Frontal cortex (tissue), 4 donors: ENCODE measurements around the gene NAV2. TPM values are rescaled to one million over a fixed set of nuclear protein-coding genes. Genes with fewer than 3 reads are reported as not detected.

Experiments
- DNase-seq, 2 donors: peaks; one replicate each; pipeline ENCODE4 v3.0.0; 2012; ENCODE audit warnings: low spot score in 2 of 2
- FAIRE-seq: peaks from 2 replicates; lab custom pipeline; 2012; peaks lifted over from hg19 to GRCh38; lab: Jason Lieb, UNC
- total RNA-seq: library from RNA; depleted of rRNA; stranded (reverse); fragments of >200 nt; gene quantifications from one replicate; pipeline ENCODE4 v1.2.3, GENCODE V29; 2014
- donor health status: control.
- donor health status: control.
- donor health status: control.

Gene NAV2
- total RNA-seq, 1 donor from 2014 or later: 15.5 TPM

GRCh38 chr11:19683141-19683805 lies 29.4 kb upstream of the NAV2 start:
- DNase-seq: no peak
- FAIRE-seq: no peak

- FAIRE-seq: no peak
- DNase-seq: no peak
These were observed 28.7 kb upstream of the NAV2 start for GRCh38 chr11:19683862-19684491.

GRCh38 chr11:19686234-19686633 lies 26.4 kb upstream of the NAV2 start:
- FAIRE-seq: no peak

GRCh38 chr11:19687392-19687791 lies 25.2 kb upstream of the NAV2 start:
- FAIRE-seq (no peak), DNase-seq (no peak)

More at GRCh38 chr11:19686234-19686633, 26.4 kb upstream of the NAV2 start:
- no peak for DNase-seq

DNA sequence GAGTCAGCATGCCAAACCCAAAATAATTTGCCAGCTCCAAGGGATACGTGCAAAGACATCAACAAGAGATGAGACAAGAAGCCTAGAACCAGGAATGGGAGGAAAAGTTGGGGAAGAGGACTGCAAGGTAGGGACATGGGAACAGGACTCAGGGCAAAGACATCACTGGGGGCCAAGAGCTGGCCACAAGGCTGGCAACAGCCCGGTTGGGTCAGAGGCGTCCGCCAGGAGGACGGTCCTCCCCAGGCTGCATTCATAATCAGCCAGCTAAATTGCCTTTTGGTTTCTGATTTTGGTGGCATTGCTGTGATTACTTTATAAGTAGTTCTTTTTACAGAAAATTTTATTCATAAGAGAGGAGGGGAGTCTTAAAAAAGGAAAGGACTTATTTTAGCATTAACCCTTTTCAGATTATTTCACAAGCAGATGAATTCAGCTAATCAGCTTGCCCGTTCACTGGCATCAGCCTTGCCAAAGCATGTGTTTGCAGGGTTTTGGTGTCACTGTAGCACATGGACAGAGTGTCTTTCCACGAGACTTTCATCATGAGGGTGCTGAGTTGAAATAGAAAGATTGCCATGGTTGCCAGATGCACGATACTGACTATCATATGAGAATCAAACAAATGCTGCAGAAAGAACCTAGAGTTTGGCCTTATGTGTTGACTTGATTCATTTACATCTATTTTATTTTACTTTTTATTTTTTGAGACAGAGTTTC lies 23.2 kb upstream of the NAV2 start:
- FAIRE-seq (no peak), DNase-seq (no peak)

DNA sequence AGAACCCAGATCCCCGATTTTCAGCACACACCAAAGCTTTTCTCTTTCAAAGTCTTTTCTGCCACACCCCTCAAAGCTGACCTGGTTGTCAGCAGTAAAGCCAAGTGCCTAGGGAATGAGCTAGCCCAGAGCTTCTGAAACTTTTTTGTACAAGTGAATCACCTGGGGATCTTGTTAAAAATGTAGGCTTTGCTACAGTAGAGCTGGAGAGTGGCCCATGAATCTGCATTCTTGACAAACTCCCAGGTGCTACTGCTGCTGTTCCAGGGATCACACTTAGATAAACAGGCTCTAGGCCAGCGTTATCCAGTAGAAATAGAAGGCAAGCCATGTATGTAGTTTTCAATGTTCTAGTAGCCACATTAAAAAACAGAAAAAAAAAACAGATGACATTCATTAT lies 21.8 kb upstream of the NAV2 start:
- no peak for FAIRE-seq
- DNase-seq: no peak

- DNase-seq: no peak
- no peak for FAIRE-seq
These were observed 20.7 kb upstream of the NAV2 start for GRCh38 chr11:19691815-19692500.

DNA sequence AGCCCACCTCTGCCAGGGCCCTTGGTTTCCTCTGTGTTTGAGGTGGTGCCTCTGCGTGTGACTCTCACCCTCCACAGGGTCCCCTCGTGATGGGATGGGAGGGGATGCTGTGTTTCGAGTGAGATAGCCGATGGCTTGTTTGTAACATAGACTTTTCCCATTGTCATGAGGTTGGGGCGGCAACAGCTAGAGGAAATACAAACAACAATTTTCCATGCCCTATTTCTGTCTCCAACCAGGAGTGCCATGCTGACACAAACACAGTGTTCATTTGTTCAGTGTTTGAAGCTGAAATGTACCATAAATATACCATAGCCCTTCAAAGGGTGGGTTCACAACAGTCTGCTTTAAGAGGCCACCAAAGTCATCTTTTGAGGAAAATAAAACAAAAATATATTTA lies 19.5 kb upstream of the NAV2 start:
- DNase-seq (no peak), FAIRE-seq (no peak)

GRCh38 chr11:19694796-19695345 lies 17.8 kb upstream of the NAV2 start:
- FAIRE-seq (no peak), DNase-seq (no peak)

DNA sequence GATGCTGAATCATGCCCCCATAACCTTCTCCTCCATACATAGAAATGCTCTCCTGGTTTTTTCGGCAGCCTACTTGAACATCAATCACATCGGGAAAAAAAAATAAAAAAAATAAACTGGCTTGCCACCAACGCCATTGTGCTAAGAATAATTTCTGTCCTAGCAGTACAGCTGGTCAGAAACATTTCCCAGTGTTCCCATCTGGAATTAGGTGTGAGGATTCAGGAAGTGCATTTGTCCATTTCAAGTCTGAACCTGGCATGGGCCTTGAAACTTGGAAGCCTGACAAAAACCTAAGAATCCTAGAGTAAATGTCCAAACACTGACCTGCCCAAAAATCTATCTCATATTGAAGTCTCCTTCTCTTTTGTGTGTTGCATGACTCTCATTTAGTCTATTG lies 16.6 kb upstream of the NAV2 start:
- FAIRE-seq: no peak
- no peak for DNase-seq

DNA sequence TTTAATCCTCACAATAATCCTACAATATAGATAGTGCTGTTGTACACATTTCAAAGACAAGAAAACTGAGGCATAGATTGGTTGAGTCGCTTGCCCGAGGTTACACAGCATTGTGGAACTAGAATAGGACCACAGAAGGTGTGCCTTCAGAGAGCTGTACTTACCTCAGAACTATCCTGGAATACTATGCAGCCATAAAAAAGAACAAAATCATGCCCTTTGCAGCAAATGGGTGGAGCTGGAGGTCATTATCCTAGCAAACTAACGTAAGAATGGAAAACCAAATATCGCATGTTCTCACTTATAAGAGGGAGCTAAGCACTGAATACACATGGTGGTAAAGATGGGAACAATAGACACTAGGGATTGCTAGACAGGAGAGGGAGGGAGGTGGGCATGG lies 15.7 kb upstream of the NAV2 start:
- FAIRE-seq: no peak
- no peak for DNase-seq

DNA sequence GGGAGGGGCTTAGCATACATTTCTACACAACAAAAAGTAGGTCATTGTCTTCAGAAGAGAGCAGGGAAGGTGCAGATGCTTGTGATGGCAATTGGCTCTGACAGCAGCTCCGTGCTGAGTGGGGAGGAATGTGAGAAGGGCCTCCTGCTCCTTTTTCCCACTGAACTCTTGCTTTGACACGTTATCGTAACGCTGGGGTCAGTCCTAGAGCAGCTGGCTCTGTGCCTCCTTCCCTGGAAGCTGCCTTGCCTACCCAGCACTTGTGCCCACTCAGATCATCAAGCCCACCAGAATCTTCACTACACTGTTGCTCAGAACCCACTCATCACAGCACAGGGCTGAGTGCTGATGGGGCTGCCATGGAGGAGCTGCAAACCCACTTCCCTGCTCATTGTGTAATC lies 14.9 kb upstream of the NAV2 start:
- FAIRE-seq (no peak), DNase-seq (no peak)

DNA sequence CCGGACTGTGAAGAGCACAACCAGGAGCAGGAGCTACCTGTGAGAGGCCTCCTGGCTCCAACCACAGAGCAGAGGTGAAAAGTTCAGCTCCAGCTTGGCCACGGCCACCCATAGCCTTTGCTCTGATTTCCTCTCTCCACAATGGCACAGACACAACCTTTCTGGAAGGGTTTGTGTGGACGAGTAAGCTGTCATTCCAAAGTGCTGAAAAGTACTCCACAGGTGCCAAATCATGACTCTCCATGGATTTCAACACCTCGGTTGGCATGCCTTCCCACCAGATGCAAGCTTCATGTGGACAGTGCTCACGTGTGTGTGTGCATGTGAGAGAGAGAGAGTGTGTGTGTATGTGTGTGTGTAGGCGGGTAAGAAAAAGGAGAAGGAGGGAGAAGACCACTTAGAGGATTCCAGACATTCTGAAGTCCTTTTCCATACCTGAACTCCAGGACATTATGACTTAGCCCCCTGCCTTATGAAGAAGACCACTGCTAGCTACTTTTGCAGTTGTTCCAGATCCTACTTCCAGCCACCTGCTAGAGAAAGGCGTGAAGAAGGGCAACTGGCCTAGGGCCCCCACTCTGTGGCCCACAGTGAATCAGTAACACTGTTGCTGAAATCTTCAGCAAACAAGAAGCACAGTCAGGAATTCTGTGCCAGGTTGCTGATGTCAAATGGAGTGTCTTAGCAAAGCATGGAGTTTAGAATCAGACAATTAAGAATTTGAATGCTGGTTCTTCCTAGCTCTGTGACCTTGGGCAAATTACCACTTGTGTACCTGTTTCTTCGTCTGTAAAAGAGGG lies 13.9 kb upstream of the NAV2 start:
- DNase-seq: no peak
- FAIRE-seq: no peak

DNA sequence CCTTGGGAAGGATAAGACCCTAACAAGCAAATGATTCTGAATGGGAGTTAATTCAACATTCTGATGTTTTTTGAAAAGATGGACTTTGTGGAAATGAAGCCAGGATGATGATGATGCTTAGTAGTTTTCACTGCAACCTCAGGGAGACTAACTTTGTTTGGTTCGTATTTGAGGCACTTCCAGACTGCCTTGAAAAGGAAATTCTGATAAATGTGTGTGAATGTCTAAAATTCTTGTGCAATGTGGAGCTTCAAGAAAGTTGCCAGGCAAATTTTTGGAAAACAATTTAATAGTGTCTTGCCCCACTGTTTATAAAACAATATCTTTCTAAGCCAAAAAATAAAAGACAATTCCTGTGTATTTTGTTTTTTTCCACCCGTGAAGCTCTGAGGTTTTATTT lies 11.2 kb upstream of the NAV2 start:
- no peak for DNase-seq
- FAIRE-seq: no peak

GRCh38 chr11:19702620-19703019 lies 10.0 kb upstream of the NAV2 start:
- DNase-seq (no peak), FAIRE-seq (no peak)

DNA sequence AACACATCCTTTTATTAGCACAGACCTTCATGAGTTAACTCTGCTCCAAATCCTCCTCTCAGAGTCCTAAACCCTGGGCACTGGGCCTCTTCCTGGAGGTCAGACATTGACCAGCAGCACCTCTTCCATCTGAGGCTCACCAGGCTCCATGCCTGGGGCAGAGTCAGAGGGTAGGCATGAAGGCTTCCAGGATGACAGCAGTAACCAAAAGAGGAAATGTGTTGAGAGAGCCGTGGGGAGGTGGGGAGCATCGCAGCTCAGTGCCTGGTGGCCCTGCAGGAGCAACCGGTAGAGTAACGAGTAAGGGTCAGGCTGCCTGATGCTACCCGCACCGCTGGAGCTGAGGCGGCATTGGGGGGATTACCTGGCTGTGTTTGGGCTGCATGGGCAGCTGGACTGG lies 9.4 kb upstream of the NAV2 start:
- DNase-seq (no peak), FAIRE-seq (no peak)

DNA sequence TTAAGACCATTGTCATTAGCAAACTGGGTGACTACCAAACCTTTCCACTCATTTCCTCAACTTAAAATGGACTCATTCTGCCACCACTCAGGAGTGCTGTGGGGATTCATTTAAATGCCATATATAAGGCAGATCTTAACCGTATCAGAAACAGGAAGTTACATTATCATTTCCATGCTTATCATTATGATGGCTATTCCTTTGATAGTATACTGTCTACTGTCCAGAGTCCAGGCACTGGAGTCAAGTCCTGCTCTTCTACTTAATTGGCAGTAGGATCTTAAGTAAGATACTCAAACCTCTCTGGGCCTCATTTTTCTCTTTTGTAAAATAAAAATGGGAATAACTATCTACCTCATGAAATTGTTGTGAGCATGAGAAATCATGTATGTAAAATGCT lies 8.4 kb upstream of the NAV2 start:
- FAIRE-seq: no peak
- no peak for DNase-seq

DNA sequence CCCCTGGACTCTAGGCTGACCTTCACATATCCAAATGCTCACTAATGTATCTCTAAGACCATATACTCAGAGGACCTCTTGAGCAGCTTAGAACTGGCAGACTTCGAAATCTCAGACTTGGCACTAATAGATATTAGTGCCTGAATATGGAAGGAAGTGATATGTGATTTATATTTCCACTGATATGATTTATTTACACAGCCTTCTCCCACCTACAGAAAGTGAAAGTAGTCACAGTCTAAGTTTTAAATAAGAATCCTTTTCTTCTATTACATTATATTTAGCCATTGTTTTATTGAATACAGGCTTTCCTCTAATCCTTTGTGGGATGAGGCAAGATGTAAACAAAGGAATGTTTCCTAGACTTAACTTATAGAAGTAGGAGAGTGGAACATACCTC lies 6.7 kb upstream of the NAV2 start:
- DNase-seq (no peak), FAIRE-seq (no peak)

DNA sequence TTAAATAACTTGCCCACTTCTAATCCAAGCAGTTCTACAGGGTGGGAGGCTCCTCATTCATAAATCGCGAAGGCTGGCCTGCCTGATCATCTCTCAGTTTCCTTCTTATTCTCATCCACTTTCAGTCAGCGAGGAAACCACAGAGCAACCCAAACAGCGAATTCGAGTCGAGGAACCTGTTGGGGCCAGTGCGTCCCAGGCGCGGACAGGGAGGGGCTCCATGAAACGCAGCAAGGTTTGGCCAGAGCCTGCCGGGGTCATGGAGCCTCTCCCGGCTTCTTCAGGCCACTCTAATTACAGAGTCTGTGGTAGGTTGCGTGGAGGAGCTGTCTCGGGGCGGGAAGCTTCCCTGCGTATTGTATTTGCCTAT lies 741 bp upstream of the NAV2 start:
- no peak for FAIRE-seq
- peak in 1 of 2 donors; percentile 8 for DNase-seq
